Progenitor cell of endocrine pancreas (in vitro differentiated cells): ENCODE data around the gene TPRX1. TPM values are rescaled to one million over a fixed set of nuclear protein-coding genes. Genes with fewer than 3 reads are reported as not detected.
"Not testable (repeated sequence)": the region's sequence is repeated elsewhere in the genome, so short reads cannot be mapped to it uniquely, and the experiment has no call there.

Experiments
- DNase-seq: peaks from one replicate; pipeline ENCODE4 v3.0.0; 2021; ENCODE audit warnings: low spot score; ENCODE audit not compliant: unreplicated experiment
- H3K27ac Mint-ChIP-seq: 2 replicates; pipeline ENCODE4 v1.8.0; 2021; ENCODE audit warnings: mild to moderate bottlenecking, moderate library complexity, mixed read lengths
- H3K27me3 Mint-ChIP-seq: 2 replicates; pipeline ENCODE4 v1.8.0; 2021; ENCODE audit warnings: mixed read lengths
- H3K36me3 Mint-ChIP-seq: 2 replicates; pipeline ENCODE4 v1.8.0; 2022; ENCODE audit warnings: mixed read lengths; ENCODE audit not compliant: insufficient read depth
- H3K4me1 Mint-ChIP-seq: 2 replicates; pipeline ENCODE4 v1.8.0; 2021; ENCODE audit warnings: low read depth, mixed read lengths
- H3K4me3 Mint-ChIP-seq: 2 replicates; pipeline ENCODE4 v1.8.0; 2021; ENCODE audit warnings: low read depth, mild to moderate bottlenecking, moderate library complexity, mixed read lengths
- H3K9me3 Mint-ChIP-seq: 2 replicates; pipeline ENCODE4 v1.8.0; 2021; ENCODE audit warnings: low read depth, mixed read lengths
- total RNA-seq: library from RNA; stranded (reverse); gene quantifications from 2 replicates; pipeline ENCODE4 v1.2.1, GENCODE V29; 2021
- TF ChIP-seq, protein P1 (sequence below): fragments of 200-600 bp; sonication (generic); IDR thresholded peaks from one replicate; pipeline ENCODE4 v1.5.0; 2021; ENCODE audit warnings: antibody characterized with exemption, mild to moderate bottlenecking; ENCODE audit not compliant: unreplicated experiment

TPRX1 gene
- total RNA-seq, 1 donor from 2014 or later, result not detected

DNA sequence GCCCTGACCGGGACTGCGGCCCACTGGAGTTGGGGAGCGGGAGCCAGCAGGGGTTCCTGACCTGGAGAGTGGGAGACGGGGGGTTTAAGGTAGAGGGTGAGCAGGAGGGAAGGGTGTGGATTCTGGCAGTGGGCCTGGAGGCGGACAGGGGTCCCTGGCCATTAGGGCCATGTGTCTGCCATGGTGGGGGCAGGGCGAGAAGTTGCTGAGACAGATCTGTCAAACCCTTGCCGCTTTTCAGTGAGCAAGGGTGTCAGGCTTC is 38.1 kb downstream of the TPRX1 start:
- Mint-ChIP-seq H3K27ac (no peak overlapping the region), H3K9me3 (peaks cover 2% of the 10 kb centered on the region), H3K4me3 (no peak overlapping the region), H3K4me1 (peaks cover 23% of the 10 kb centered on the region), H3K36me3 (no peaks in the 10 kb centered on the region), H3K27me3 (no peaks in the 10 kb centered on the region)
- no peak for DNase-seq
- TF ChIP-seq, protein P1, sequence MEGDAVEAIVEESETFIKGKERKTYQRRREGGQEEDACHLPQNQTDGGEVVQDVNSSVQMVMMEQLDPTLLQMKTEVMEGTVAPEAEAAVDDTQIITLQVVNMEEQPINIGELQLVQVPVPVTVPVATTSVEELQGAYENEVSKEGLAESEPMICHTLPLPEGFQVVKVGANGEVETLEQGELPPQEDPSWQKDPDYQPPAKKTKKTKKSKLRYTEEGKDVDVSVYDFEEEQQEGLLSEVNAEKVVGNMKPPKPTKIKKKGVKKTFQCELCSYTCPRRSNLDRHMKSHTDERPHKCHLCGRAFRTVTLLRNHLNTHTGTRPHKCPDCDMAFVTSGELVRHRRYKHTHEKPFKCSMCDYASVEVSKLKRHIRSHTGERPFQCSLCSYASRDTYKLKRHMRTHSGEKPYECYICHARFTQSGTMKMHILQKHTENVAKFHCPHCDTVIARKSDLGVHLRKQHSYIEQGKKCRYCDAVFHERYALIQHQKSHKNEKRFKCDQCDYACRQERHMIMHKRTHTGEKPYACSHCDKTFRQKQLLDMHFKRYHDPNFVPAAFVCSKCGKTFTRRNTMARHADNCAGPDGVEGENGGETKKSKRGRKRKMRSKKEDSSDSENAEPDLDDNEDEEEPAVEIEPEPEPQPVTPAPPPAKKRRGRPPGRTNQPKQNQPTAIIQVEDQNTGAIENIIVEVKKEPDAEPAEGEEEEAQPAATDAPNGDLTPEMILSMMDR, result no peak

DNA sequence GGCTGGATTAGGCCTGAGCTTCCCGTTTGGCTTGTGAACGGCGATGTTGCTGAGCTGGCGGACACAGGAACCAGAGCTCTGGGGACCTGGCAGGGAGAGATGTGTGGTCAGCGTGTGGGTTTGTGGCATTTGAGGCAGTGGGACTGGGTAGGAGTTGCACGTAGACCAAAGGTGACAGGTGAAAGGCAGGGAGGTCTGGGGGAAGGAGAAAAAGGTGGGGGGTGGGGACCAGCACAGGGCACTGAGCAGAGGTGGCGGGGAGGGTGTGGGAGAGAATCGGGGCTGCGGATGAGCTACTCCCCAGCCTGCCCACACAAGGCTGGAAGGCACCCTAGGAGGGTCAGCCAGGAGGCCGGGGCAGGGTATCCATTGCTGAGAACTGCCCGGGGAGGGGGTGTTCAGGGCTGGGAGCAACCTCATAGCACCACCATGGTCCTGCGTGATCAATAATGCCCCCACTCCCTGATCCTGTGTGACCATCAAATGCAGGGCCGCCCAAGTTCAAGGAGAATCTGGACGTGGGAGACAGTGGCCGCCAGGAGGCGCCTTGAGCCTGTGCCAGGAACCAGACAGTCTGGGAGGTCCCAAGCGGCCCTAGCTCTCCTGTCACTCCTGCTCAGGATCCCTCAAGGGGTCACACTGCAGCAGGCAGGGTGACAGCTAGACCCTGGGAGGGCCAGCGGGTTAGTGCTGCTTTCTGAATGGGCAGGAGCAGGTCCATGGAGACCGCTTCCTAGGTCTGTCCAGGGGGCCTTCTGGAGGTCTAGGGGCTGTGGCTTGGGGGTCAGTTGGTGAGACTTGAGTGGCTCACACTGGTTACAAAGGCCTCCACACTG is 38.6 kb downstream of the TPRX1 start:
- TF ChIP-seq, protein P1, result peak; percentile 91
- H3K9me3 Mint-ChIP-seq, result peaks cover 2% of the 10 kb centered on the region
- peak; percentile 66 for DNase-seq
- H3K36me3 Mint-ChIP-seq, result no peaks in the 10 kb centered on the region
- H3K4me1 Mint-ChIP-seq, result peaks cover 21% of the 10 kb centered on the region
- no peak overlapping the region for H3K4me3 Mint-ChIP-seq
- H3K27ac Mint-ChIP-seq, result no peak overlapping the region
- no peaks in the 10 kb centered on the region for H3K27me3 Mint-ChIP-seq

DNA sequence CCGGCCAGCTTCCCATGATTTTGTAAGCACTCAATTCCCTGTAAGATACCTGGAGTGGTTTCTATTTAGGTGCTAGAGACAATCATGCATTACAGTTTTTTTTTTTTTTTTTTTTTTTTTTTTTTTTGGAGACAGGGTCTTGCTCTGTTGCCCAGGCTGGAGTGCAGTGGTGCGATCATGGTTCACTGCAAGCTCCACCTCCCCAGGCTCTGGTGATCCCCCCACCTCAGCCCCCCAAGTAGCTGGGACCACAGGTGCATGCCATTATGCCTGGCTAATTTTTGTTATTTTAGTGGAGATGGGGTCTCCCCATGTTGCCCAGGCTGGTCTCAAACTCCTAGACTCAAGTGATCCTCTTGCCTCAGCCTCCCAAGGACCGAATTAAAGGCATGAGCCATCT is 39.6 kb downstream of the TPRX1 start:
- H3K27ac Mint-ChIP-seq, DNase-seq: not testable (repeated sequence)

DNA sequence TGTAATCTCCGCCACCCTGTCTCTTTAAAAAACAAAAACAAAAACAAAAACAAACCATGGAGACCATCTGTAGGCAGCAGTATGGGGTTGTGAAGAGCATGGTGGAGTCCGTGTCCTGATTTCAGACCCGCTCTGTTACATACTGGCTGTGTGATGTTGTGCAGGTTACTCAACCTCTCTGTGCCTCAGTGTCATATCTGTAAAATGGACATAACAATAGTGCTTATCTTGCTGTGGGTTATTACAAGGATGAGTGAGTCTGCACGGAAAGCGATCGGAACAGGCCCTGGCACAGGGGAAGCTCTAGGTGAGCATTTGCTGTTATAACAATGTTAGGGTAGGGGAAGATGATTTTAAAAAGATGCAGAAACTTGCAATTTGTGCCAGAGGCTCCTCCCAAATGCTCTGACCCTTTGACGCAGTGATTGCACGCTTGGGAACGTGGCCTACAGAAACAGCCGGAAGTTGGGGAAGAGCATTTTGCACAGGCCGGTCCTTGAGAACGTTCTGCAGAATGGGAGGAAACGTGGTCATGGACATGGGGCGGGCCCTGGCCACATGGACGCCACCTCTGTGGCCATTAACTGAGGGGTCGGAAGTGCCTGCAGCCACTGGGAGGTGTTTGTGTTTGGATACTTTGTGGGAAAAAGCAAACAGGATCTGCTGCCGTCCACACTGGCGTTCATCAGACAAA is 41.6 kb downstream of the TPRX1 start:
- H3K27me3 Mint-ChIP-seq, result no peaks in the 10 kb centered on the region

More for the DNA sequence above, 39.6 kb downstream of the TPRX1 start:
- not testable (repeated sequence) for H3K36me3 Mint-ChIP-seq, H3K4me3 Mint-ChIP-seq, H3K27me3 Mint-ChIP-seq, H3K9me3 Mint-ChIP-seq
- H3K4me1 Mint-ChIP-seq, result peaks cover 12% of the 10 kb centered on the region

DNA sequence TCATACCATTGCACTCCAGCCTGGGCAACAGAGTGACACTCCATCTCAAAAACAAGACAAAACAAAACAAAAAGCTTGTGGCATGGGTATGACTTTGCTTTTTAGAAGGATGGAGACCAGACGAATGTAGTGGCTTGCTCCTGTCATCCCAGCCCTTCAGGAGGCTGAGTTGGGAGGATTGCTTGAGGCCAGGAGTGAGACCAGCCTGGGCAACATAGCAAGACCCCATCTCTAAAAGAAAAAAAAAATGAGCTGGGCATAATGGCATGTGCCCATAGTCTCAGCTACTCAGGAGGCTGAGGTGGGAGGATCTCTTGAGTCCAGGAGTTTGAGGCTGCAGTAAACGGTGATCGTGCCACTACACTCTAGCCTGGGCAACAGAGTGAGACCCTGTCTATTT is 42.2 kb downstream of the TPRX1 start:
- Mint-ChIP-seq H3K4me1 (peaks cover 4% of the 10 kb centered on the region), H3K27me3 (no peaks in the 10 kb centered on the region), H3K27ac (no peak overlapping the region), H3K9me3 (peaks cover 3% of the 10 kb centered on the region), H3K36me3 (peaks cover 18% of the 10 kb centered on the region), H3K4me3 (no peak overlapping the region)
- TF ChIP-seq, protein P1, result no peak
- DNase-seq, result no peak

More for the DNA sequence above, 41.6 kb downstream of the TPRX1 start:
- Mint-ChIP-seq H3K36me3 (peaks cover 16% of the 10 kb centered on the region), H3K27ac (no peak overlapping the region), H3K4me3 (no peak overlapping the region), H3K9me3 (peaks cover 3% of the 10 kb centered on the region), H3K4me1 (peaks cover 4% of the 10 kb centered on the region)
- no peak for DNase-seq
- TF ChIP-seq, protein P1, result no peak
